Thoracic aorta (tissue), 2 donors: ENCODE results near the gene GNPTG. TPM values are rescaled to one million over a fixed set of nuclear protein-coding genes. Genes with fewer than 3 reads are reported as not detected.
"Not testable (repeated sequence)": the region's sequence is repeated elsewhere in the genome, so short reads cannot be mapped to it uniquely, and the experiment has no call there.

Source experiments
- ATAC-seq: fragments of 150-250 bp; one replicate; pipeline ENCODE4 v1.8.0; 2017; ENCODE audit warnings: low read depth; ENCODE audit not compliant: insufficient number of reproducible peaks, low FRiP score
- DNase-seq: peaks from one replicate; pipeline ENCODE4 v3.0.0-alpha.2; 2020; ENCODE audit warnings: low spot score
- H3K27ac ChIP-seq, 2 donors: fragments of 200-600 bp; sonication (generic); 1 replicate in 1 of 2; 2 replicates in 1 of 2; pipeline ENCODE4 v1.5.1; 2016; ENCODE audit warnings: mild to moderate bottlenecking in 2 of 2, moderate library complexity in 2 of 2
- H3K27me3 ChIP-seq: fragments of 200-600 bp; sonication (generic); replicated peaks from 2 replicates; pipeline ENCODE4 v1.6.0; 2016; ENCODE audit warnings: mild to moderate bottlenecking; ENCODE audit not compliant: insufficient read depth
- H3K36me3 ChIP-seq: fragments of 200-600 bp; sonication (generic); one replicate; pipeline ENCODE4 v1.5.1; 2016
- H3K4me1 ChIP-seq, 2 donors: fragments of 200-600 bp; sonication (generic); 1 replicate in 1 of 2; 2 replicates in 1 of 2; pipeline versions ENCODE4 v1.5.1 to v1.6.0; 2016; ENCODE audit warnings: low read depth in 2 of 2, mild to moderate bottlenecking in 1 of 2; ENCODE audit not compliant: control insufficient read depth in 1 of 2
- H3K4me3 ChIP-seq: fragments of 200-600 bp; sonication (generic); 2 replicates; pipeline ENCODE4 v1.5.1; 2016; ENCODE audit warnings: mild to moderate bottlenecking
- H3K9me3 ChIP-seq: fragments of 200-600 bp; sonication (generic); 2 replicates; pipeline ENCODE4 v1.5.1; 2016
- total RNA-seq, 2 donors: library from RNA; depleted of rRNA; stranded (reverse); fragments of >200 nt; gene quantifications; one replicate each; pipeline versions ENCODE4 v1.1.0 to v1.2.3, GENCODE V29; 2016
- TF ChIP-seq, protein P1 (sequence below): fragments of 200-600 bp; sonication (generic); IDR thresholded peaks from one replicate; pipeline ENCODE4 v1.5.1; 2019; ENCODE audit warnings: antibody characterized with exemption

GNPTG gene
- total RNA-seq, 2 donors from 2014 or later, result 67.9 to 69.7 TPM

DNA sequence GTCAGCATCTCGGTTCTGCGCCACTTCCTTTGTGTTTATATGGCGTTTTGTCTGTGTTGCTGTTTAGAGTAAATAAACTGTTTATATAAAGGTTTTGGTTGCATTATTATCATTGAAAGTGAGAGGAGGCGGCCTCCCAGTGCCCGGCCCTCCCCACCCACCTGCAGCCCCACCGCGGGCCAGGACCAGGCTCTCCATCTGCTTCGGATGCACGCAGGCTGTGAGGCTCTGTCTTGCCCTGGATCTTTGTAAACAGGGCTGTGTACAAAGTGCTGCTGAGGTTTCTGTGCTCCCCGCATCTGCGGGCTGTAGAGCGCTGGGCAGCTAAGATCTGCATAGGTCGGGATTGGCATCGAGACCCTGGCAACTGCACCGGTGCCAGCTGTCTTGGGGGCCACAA is 26.5 kb upstream of the GNPTG start:
- peaks cover 3% of the 10 kb centered on the region for H3K9me3 ChIP-seq
- ATAC-seq, result no peak

DNA sequence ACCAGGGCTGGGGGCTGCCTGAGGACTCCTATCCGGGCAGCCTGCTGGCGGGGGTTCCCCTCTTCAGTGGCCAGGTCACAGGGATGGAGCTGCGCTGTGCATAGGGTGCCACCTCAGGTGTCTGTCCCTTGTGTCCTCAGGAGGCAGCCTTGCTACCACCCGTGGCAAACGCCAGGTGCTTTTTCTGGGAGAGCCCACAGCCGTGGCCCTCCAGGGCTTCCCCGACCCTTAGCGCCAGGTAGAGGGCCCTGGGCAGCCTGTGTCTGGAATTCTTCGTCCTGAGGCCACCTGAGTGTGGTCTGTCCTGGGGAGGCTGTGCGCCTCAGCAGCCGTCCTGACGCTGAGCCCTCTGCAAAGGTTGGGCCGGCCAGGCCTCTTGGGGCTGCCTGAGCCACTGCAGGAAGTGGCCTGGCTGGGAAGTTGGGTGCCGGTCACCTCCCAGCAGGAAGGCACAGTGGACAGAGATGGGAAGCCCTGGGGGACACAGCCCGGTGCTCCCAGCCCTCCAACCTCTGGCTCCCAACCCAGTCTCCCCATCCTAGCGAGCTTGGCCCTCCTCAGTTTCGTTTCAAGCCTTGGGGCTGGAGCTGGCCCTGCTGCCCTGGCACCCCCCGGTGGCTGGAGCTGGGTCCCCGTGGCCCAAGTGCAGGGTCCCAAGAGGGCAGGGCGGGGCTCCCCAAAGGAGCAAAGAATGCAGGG is 25.9 kb upstream of the GNPTG start:
- DNase-seq, result no peak
- ATAC-seq, result no peak
- TF ChIP-seq, protein P1, sequence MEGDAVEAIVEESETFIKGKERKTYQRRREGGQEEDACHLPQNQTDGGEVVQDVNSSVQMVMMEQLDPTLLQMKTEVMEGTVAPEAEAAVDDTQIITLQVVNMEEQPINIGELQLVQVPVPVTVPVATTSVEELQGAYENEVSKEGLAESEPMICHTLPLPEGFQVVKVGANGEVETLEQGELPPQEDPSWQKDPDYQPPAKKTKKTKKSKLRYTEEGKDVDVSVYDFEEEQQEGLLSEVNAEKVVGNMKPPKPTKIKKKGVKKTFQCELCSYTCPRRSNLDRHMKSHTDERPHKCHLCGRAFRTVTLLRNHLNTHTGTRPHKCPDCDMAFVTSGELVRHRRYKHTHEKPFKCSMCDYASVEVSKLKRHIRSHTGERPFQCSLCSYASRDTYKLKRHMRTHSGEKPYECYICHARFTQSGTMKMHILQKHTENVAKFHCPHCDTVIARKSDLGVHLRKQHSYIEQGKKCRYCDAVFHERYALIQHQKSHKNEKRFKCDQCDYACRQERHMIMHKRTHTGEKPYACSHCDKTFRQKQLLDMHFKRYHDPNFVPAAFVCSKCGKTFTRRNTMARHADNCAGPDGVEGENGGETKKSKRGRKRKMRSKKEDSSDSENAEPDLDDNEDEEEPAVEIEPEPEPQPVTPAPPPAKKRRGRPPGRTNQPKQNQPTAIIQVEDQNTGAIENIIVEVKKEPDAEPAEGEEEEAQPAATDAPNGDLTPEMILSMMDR, result no peak
- H3K27me3 ChIP-seq, result no peaks in the 10 kb centered on the region
- H3K9me3 ChIP-seq, result peaks cover 5% of the 10 kb centered on the region
- no peak overlapping the region for H3K27ac ChIP-seq
- no peaks in the 10 kb centered on the region for H3K4me1 ChIP-seq
- no peak overlapping the region for H3K4me3 ChIP-seq
- H3K36me3 ChIP-seq, result peaks cover 31% of the 10 kb centered on the region

More for the DNA sequence above, 26.5 kb upstream of the GNPTG start:
- H3K27me3 ChIP-seq, result no peaks in the 10 kb centered on the region
- no peak overlapping the region for H3K4me3 ChIP-seq
- TF ChIP-seq, protein P1, result no peak
- no peak overlapping the region for H3K27ac ChIP-seq
- H3K36me3 ChIP-seq, result peaks cover 36% of the 10 kb centered on the region
- no peaks in the 10 kb centered on the region for H3K4me1 ChIP-seq
- no peak for DNase-seq

DNA sequence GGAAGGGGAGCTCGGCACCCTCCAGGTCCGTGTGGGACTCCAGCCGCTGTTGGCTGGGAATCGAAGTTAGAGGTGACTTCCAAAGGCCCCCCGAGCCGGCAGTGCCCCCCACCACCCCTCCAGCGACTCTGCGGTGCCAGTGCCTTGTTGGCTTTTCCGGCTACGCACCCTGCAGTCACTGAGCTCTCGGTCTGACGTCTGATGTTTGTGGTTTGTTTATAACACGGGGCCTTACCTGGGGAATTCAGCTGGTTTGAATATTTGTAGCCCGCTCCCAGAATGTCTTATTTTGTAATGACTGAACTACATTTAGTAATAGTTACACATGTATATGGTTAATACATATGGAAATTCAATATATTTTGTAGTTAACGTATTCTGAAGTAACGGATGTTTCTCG is 25.3 kb upstream of the GNPTG start:
- Histone ChIP-seq H3K27me3 (no peaks in the 10 kb centered on the region), H3K27ac (no peak overlapping the region), H3K4me3 (no peak overlapping the region), H3K9me3 (peaks cover 5% of the 10 kb centered on the region), H3K4me1 (peaks cover 0 to 2% of the 10 kb centered on the region in 2 donors), H3K36me3 (peaks cover 26% of the 10 kb centered on the region)
- no peak for DNase-seq
- TF ChIP-seq, protein P1, result no peak
- no peak for ATAC-seq

DNA sequence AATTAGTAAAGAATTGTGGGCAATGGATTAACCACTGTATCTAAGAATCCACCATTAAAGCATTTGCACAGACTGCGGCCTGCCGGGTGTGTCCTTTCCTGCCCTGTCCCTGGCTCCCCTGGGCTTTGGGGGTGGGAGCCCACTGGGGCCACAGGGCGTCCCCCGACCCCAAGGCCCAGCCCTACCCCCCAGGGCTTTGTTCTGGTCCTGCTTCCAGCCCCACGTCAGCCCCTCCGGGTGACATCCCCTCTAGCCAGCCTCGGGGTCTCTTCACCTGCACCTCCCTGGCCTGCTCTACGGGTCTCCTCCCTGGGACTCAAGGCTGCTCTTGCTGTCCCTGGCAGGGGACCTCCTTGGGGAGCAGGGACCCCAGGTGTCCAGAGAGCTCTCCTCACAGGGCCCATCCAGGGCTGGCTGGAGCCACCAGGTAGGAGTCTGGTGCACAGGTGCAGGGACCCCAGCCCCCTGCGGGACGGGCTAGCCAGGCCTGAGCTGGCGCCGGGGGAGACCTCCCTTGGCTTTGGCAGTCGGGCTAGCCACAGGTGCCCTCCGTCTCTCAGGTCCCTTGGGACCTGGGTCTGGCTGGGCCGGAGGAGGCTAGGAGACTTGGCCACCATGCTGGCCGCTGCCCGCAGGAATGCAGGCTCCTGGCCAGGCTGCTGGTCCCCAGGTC is 24.6 kb upstream of the GNPTG start:
- Histone ChIP-seq H3K27ac (no peak overlapping the region), H3K4me3 (no peak overlapping the region), H3K27me3 (no peaks in the 10 kb centered on the region), H3K4me1 (peaks cover 7 to 9% of the 10 kb centered on the region in 2 donors), H3K36me3 (peaks cover 25% of the 10 kb centered on the region), H3K9me3 (peaks cover 5% of the 10 kb centered on the region)
- ATAC-seq (no peak), DNase-seq (no peak)
- TF ChIP-seq, protein P1, result no peak

- H3K36me3 ChIP-seq, result peaks cover 25% of the 10 kb centered on the region
- peaks cover 5% of the 10 kb centered on the region for H3K9me3 ChIP-seq
- TF ChIP-seq, protein P1, result no peak
- no peak overlapping the region for H3K27ac ChIP-seq
- H3K4me3 ChIP-seq, result no peak overlapping the region
- DNase-seq, result no peak
- H3K27me3 ChIP-seq, result no peaks in the 10 kb centered on the region
- ATAC-seq, result no peak
- peaks cover 9 to 14% of the 10 kb centered on the region in 2 donors for H3K4me1 ChIP-seq
Measured at GRCh38 chr16:1327619-1327947, 24.1 kb upstream of the GNPTG start.

DNA sequence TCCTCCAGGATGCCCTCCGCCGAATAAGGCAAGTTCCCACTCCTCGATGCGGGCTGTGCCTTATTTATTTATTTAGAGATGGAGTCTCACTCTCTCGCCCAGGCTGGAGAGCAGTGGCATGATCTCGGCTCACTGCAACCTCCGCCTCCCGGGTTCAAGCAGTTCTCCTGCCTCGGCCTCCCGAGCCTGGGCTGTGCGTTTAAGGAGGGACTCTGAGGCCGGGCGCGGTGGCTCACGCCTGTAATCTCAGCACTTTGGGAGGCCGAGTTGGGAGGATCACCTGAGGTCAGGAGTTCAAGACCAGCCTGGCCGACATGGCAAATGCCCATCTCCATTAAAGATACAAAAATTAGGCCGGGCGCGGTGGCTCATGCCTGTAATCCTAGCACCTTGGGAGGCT is 23.6 kb upstream of the GNPTG start:
- Histone ChIP-seq H3K4me1 (peaks cover 9 to 18% of the 10 kb centered on the region in 2 donors), H3K36me3 (peaks cover 23% of the 10 kb centered on the region)
- H3K27ac ChIP-seq, H3K27me3 ChIP-seq, H3K9me3 ChIP-seq, H3K4me3 ChIP-seq, ATAC-seq, DNase-seq: not testable (repeated sequence)

- H3K9me3 ChIP-seq, ATAC-seq, DNase-seq, H3K27ac ChIP-seq, H3K4me3 ChIP-seq, H3K27me3 ChIP-seq: not testable (repeated sequence)
- peaks cover 15% of the 10 kb centered on the region for H3K36me3 ChIP-seq
- peaks cover 12 to 26% of the 10 kb centered on the region in 2 donors for H3K4me1 ChIP-seq
Measured at GRCh38 chr16:1328961-1329360, 22.8 kb upstream of the GNPTG start.
